ENCODE results near the gene CALCOCO1.

DNA sequence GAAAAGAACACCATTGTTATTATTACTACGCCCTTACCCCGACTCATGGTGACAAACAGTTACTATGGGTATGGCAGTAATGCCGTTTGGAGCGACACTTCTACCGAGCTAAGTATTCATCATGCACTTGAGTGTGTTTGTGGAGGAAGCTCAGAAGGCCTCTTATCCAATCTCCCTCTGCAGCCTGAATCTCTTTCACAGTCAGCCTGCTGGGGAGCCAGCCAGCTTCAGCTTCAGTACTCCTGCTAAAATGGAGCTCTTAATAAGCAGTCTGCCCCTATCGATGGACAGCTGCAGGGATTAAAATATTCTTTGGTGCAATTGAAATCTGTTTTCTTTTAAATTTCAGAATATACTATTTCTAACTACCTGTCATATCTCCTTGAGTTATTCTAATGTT, 26.7 kb downstream of the CALCOCO1 start:
- TF ChIP-seq, protein P1, sequence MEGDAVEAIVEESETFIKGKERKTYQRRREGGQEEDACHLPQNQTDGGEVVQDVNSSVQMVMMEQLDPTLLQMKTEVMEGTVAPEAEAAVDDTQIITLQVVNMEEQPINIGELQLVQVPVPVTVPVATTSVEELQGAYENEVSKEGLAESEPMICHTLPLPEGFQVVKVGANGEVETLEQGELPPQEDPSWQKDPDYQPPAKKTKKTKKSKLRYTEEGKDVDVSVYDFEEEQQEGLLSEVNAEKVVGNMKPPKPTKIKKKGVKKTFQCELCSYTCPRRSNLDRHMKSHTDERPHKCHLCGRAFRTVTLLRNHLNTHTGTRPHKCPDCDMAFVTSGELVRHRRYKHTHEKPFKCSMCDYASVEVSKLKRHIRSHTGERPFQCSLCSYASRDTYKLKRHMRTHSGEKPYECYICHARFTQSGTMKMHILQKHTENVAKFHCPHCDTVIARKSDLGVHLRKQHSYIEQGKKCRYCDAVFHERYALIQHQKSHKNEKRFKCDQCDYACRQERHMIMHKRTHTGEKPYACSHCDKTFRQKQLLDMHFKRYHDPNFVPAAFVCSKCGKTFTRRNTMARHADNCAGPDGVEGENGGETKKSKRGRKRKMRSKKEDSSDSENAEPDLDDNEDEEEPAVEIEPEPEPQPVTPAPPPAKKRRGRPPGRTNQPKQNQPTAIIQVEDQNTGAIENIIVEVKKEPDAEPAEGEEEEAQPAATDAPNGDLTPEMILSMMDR (IDR thresholded peaks at IDR 0.05; ENCODE audit: insufficient read depth, low read length): no peak
- TF ChIP-seq GABPA (IDR thresholded peaks at IDR 0.05; ENCODE audit: low read depth) (no peak), SPI1 (IDR thresholded peaks at IDR 0.05; ENCODE audit: borderline replicate concordance, low read depth) (no peak)
